Panc1 (cell line): ENCODE measurements around the gene DMAC2.

Experiments
- CTCF ChIP-seq: fragments of 450-650 bp; IDR thresholded peaks from 2 replicates; pipeline ENCODE4 v1.5.1; 2017; ENCODE audit warnings: mild to moderate bottlenecking
- POLR2AphosphoS5 ChIP-seq: IDR thresholded peaks from 2 replicates; pipeline ENCODE4 v1.6.1; 2012; ENCODE audit warnings: mild to moderate bottlenecking, low read depth, low read length, moderate library complexity
- SIN3A ChIP-seq: IDR thresholded peaks from 2 replicates; pipeline ENCODE4 v1.6.1; 2012; ENCODE audit warnings: low read depth, mild to moderate bottlenecking, low read length, moderate library complexity, borderline replicate concordance; ENCODE audit not compliant: insufficient read depth
- TCF7L2 ChIP-seq: IDR thresholded peaks from 2 replicates; pipeline ENCODE4 v1.6.1; 2011; ENCODE audit warnings: mild to moderate bottlenecking, low read depth, low read length, inconsistent platforms
- TF ChIP-seq, protein P1 (sequence below), 2 experiments: IDR thresholded peaks; 2 replicates each; pipeline ENCODE4 v1.6.1; 2011 to 2012; ENCODE audit warnings: low read depth in 2 of 2, control low read depth in 1 of 2, low read length in 1 of 2, mild to moderate bottlenecking in 1 of 2, moderate library complexity in 1 of 2; ENCODE audit not compliant: insufficient read depth in 1 of 2

- TF ChIP-seq CTCF (no peak), TCF7L2 (no peak), POLR2AphosphoS5 (no peak; the same call in 1 of the 2 replicates), SIN3A (peak; percentile 98; the same call in 1 of the 2 replicates)
- TF ChIP-seq, protein P1, sequence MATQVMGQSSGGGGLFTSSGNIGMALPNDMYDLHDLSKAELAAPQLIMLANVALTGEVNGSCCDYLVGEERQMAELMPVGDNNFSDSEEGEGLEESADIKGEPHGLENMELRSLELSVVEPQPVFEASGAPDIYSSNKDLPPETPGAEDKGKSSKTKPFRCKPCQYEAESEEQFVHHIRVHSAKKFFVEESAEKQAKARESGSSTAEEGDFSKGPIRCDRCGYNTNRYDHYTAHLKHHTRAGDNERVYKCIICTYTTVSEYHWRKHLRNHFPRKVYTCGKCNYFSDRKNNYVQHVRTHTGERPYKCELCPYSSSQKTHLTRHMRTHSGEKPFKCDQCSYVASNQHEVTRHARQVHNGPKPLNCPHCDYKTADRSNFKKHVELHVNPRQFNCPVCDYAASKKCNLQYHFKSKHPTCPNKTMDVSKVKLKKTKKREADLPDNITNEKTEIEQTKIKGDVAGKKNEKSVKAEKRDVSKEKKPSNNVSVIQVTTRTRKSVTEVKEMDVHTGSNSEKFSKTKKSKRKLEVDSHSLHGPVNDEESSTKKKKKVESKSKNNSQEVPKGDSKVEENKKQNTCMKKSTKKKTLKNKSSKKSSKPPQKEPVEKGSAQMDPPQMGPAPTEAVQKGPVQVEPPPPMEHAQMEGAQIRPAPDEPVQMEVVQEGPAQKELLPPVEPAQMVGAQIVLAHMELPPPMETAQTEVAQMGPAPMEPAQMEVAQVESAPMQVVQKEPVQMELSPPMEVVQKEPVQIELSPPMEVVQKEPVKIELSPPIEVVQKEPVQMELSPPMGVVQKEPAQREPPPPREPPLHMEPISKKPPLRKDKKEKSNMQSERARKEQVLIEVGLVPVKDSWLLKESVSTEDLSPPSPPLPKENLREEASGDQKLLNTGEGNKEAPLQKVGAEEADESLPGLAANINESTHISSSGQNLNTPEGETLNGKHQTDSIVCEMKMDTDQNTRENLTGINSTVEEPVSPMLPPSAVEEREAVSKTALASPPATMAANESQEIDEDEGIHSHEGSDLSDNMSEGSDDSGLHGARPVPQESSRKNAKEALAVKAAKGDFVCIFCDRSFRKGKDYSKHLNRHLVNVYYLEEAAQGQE (IDR thresholded peaks at IDR 0.05; ENCODE audit: insufficient read depth in 1 of 2, low read depth in 2 of 2, low read length in 1 of 2): 0 out of 4 replicates have a peak, but pooled peaks of 1 of the 2 experiments have one; percentile 13
These were observed 42.3 kb downstream of the DMAC2 start, which contains the start of the genes BCKDHA and EXOSC5 for GRCh38 chr19:41397086-41398049.
